Fibroblast of villous mesenchyme (primary cell): Measurements from ENCODE around the gene PTEN. TPM values are rescaled to one million over a fixed set of nuclear protein-coding genes. Genes with fewer than 3 reads are reported as not detected.
"Not testable (repeated sequence)": the region's sequence is repeated elsewhere in the genome, so short reads cannot be mapped to it uniquely, and the experiment has no call there.

Experiments
- DNase-seq: peaks from one replicate; pipeline ENCODE4 v3.0.0-alpha.2; 2010; ENCODE audit warnings: low read depth
- H3K4me3 ChIP-seq: 2 replicates; pipeline ENCODE4 v1.5.1; 2011; ENCODE audit warnings: low read depth, mild to moderate bottlenecking, low read length
- CTCF ChIP-seq: IDR thresholded peaks from 2 replicates; pipeline ENCODE4 v1.5.1; 2012; ENCODE audit warnings: low read depth, mild to moderate bottlenecking, low read length; ENCODE audit not compliant: insufficient read depth
- total RNA-seq: library from RNA; depleted of rRNA; stranded (reverse); fragments of >200 nt; gene quantifications from 2 replicates; pipeline ENCODE4 v1.2.3, GENCODE V29; 2012

The PTEN gene
- total RNA-seq, 1 donor = 276 TPM

DNA sequence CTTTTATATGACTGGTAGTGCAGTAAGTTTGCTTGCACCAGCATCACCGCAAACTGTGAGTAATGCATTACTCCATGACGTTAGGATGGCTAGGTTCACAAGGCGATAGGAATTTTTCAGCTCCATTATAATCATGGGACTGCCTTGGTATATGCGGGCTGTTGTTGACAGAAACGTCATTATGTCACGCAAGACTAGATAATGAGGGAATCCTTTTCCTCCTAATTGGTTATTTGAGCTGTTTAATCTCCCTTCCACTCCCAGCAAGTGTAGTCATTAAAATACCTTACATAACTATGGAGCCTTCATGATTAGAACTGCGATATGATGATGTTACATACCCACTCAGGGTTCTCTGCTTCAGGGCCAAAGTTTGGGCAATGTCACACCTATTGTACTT is 17.4 kb upstream of the PTEN start:
- H3K4me3 ChIP-seq = no peak overlapping the region
- TF ChIP-seq CTCF = no peak
- peak; percentile 81 for DNase-seq

GRCh38 chr10:87846711-87847110 is 16.7 kb upstream of the PTEN start:
- not testable (repeated sequence) for DNase-seq, H3K4me3 ChIP-seq

DNA sequence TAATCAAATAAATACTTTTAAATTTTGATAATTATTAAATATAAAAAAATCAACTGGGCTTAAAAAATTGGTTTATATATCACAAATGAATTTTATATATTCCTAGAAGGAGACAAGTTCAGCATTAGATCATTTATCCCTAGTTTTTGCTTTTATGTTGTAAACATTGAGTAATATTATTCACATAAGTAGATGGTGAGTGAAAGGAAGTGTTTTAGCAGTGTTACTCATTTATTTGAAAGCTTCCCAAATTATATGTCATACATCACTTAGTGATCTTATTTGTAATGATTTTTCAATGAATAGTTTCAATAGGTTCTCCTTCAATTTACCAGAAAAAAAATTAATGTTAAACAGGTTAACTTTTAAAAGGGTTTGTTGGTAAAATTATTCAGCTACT is 15.9 kb upstream of the PTEN start:
- H3K4me3 ChIP-seq = no peak overlapping the region
- DNase-seq = no peak
- no peak for TF ChIP-seq CTCF

- no peak overlapping the region for H3K4me3 ChIP-seq
- DNase-seq = no peak
- TF ChIP-seq CTCF = no peak
Measured at GRCh38 chr10:87849001-87849400, 14.4 kb upstream of the PTEN start.

DNA sequence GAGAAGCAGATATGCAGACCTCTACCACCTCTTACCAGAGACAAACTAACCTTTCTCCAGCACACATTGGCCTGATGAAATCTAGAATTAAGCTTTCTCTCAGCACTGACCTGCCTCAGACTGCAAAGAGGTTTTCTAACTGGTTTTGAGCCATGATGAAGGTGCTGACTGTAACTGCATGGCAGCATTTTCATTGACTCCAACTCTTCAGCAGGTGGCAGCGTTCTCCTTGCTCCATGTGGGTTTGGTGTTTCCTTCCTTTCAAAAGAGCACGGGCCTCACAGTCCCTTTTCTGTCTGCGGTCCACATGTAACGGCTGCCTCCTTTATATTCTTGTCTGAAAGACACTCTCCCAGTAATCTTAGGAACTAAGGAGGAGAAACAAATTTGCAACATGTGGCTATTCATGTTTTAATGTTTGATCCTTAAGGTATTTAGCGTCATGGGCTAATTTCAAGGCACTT is 12.7 kb upstream of the PTEN start:
- peak; percentile 79 for TF ChIP-seq CTCF
- peak; percentile 68 for DNase-seq
- H3K4me3 ChIP-seq = no peak overlapping the region

DNA sequence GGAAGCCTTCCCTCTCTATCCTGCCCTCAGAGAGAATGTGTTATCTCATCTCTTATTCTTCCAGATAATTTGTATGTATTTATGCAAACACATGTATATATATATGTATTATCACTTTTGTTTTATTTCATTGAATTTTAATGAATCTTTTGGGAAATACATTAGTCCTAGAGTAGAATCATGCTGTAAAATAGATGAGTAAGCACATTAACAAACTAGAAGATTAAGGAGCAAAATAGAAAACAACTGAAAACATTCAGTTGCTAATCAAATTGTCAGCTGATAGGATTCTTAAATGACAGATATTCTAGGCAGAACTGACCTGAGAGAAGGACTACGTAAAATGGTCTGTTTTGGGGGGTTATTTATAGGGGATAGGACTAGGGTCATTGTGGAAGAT is 11.3 kb upstream of the PTEN start:
- H3K4me3 ChIP-seq = no peak overlapping the region
- TF ChIP-seq CTCF = no peak
- no peak for DNase-seq

DNA sequence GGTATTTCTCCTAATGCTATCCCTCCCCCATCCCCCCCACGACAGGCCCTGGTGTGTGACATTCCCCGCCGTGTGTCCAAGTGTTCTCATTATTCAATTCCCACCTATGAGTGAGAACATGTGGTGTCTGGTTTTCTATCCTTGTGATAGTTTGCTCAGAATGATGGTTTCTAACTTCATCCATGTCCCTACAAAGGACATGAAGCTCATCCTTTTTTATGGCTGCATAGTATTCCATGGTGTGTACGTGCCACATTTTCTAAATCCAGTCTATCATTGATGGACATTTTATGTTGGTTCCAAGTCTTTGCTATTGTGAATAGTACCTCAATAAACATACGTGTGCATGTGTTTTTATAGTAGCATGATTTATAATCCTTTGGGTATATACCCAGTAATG is 8.2 kb upstream of the PTEN start:
- H3K4me3 ChIP-seq, DNase-seq: not testable (repeated sequence)

- not testable (repeated sequence) for DNase-seq, H3K4me3 ChIP-seq
Measured at GRCh38 chr10:87855665-87856064, 7.8 kb upstream of the PTEN start.
